ENCODE data around the gene ATP2C2. TPM values are rescaled to one million over a fixed set of nuclear protein-coding genes. Genes with fewer than 3 reads are reported as not detected.

The ATP2C2 gene
- total RNA-seq, 1 experiment from 2014 or later = 4.3 TPM

DNA sequence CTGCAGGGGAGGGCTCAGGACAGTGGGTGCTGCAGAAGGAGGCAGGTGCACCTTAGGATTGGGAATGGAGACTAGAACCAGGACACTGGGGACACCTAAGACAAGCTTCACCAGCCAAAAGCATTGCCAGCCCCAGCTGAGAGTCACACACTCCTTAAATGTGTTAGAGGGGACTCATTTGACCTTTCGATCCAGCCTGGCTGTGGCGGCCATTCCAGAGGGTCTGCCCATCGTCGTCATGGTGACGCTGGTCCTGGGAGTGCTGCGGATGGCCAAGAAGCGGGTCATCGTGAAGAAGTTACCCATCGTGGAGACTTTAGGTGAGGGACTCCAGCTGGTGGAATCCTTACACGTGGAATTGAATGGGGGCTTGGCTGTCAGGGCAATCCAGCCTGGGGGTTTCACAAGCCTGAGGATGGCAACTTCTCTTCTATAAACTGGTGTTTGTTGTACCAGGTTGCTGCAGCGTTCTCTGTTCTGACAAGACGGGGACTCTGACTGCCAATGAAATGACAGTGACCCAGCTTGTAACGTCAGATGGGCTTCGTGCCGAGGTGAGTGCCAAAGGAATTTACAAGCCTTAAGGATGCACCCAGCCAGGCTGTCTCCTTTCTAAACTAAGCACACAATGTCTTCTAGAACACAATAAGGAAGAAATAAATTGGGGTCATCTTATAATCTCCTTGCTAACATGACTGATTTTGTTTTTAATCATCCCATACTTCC is 70.8 kb downstream of the ATP2C2 start:
- POLR2A ChIA-PET = interaction anchor here (0.6 kb wide), 1 partner anchor 26 kb away, joined by 3 read pairs; no protein-coding TSS in a partner anchor
- no peak overlapping the region for H3K4me3 Mint-ChIP-seq
- ATAC-seq (no peak), DNase-seq (ENCODE audit: low spot score) (no peak)
- peaks cover 7% of the 10 kb centered on the region; the same call in 1 of the 2 replicates for H3K4me1 Mint-ChIP-seq
- H3K9me3 Mint-ChIP-seq = no peaks in the 10 kb centered on the region
- H3K36me3 Mint-ChIP-seq = no peaks in the 10 kb centered on the region
- CTCF ChIA-PET = interaction anchor here (0.9 kb wide), 1 partner anchor 131 kb away, joined by 3 read pairs; no protein-coding TSS in a partner anchor
- H3K27ac Mint-ChIP-seq = no peak overlapping the region
- H3K27me3 Mint-ChIP-seq (ENCODE audit: low read depth) = no peaks in the 10 kb centered on the region; the same call in 1 of the 2 replicates
- TF ChIP-seq, protein P1, sequence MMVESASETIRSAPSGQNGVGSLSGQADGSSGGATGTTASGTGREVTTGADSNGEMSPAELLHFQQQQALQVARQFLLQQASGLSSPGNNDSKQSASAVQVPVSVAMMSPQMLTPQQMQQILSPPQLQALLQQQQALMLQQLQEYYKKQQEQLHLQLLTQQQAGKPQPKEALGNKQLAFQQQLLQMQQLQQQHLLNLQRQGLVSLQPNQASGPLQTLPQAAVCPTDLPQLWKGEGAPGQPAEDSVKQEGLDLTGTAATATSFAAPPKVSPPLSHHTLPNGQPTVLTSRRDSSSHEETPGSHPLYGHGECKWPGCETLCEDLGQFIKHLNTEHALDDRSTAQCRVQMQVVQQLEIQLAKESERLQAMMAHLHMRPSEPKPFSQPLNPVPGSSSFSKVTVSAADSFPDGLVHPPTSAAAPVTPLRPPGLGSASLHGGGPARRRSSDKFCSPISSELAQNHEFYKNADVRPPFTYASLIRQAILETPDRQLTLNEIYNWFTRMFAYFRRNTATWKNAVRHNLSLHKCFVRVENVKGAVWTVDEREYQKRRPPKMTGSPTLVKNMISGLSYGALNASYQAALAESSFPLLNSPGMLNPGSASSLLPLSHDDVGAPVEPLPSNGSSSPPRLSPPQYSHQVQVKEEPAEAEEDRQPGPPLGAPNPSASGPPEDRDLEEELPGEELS (CRISPR knock-in tag; IDR thresholded peaks at IDR 0.05) = no peak
- TF ChIP-seq, protein P2, sequence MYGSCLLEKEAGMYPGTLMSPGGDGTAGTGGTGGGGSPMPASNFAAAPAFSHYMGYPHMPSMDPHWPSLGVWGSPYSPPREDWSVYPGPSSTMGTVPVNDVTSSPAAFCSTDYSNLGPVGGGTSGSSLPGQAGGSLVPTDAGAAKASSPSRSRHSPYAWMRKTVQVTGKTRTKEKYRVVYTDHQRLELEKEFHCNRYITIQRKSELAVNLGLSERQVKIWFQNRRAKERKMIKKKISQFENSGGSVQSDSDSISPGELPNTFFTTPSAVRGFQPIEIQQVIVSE (CRISPR knock-in tag; IDR thresholded peaks at IDR 0.05; ENCODE audit: borderline replicate concordance) = no peak
- TF ChIP-seq SMAD4 (CRISPR knock-in tag; IDR thresholded peaks at IDR 0.05) (no peak), ATF1 (CRISPR knock-in tag; IDR thresholded peaks at IDR 0.05) (no peak), ZBTB21 (CRISPR knock-in tag; IDR thresholded peaks at IDR 0.05; ENCODE audit: borderline replicate concordance) (no peak), JAZF1 (CRISPR knock-in tag; IDR thresholded peaks at IDR 0.05) (no peak), TEAD4 (CRISPR knock-in tag; IDR thresholded peaks at IDR 0.05) (no peak), NFE2L1 (CRISPR knock-in tag; IDR thresholded peaks at IDR 0.05) (no peak), CBFB (CRISPR knock-in tag; IDR thresholded peaks at IDR 0.05; ENCODE audit: low read depth) (no peak), FOXP1 (CRISPR knock-in tag; IDR thresholded peaks at IDR 0.05; ENCODE audit: borderline replicate concordance) (no peak), SP1 (CRISPR knock-in tag; conservative IDR thresholded peaks at IDR 0.05) (no peak), IRF2 (CRISPR knock-in tag; IDR thresholded peaks at IDR 0.05; ENCODE audit: borderline replicate concordance, low read depth) (no peak)
- TF ChIP-seq, protein P3, sequence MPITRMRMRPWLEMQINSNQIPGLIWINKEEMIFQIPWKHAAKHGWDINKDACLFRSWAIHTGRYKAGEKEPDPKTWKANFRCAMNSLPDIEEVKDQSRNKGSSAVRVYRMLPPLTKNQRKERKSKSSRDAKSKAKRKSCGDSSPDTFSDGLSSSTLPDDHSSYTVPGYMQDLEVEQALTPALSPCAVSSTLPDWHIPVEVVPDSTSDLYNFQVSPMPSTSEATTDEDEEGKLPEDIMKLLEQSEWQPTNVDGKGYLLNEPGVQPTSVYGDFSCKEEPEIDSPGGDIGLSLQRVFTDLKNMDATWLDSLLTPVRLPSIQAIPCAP (CRISPR knock-in tag; IDR thresholded peaks at IDR 0.05) = no peak
- TF ChIP-seq, protein P4, sequence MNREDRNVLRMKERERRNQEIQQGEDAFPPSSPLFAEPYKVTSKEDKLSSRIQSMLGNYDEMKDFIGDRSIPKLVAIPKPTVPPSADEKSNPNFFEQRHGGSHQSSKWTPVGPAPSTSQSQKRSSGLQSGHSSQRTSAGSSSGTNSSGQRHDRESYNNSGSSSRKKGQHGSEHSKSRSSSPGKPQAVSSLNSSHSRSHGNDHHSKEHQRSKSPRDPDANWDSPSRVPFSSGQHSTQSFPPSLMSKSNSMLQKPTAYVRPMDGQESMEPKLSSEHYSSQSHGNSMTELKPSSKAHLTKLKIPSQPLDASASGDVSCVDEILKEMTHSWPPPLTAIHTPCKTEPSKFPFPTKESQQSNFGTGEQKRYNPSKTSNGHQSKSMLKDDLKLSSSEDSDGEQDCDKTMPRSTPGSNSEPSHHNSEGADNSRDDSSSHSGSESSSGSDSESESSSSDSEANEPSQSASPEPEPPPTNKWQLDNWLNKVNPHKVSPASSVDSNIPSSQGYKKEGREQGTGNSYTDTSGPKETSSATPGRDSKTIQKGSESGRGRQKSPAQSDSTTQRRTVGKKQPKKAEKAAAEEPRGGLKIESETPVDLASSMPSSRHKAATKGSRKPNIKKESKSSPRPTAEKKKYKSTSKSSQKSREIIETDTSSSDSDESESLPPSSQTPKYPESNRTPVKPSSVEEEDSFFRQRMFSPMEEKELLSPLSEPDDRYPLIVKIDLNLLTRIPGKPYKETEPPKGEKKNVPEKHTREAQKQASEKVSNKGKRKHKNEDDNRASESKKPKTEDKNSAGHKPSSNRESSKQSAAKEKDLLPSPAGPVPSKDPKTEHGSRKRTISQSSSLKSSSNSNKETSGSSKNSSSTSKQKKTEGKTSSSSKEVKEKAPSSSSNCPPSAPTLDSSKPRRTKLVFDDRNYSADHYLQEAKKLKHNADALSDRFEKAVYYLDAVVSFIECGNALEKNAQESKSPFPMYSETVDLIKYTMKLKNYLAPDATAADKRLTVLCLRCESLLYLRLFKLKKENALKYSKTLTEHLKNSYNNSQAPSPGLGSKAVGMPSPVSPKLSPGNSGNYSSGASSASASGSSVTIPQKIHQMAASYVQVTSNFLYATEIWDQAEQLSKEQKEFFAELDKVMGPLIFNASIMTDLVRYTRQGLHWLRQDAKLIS (CRISPR knock-in tag; IDR thresholded peaks at IDR 0.05; ENCODE audit: borderline replicate concordance) = no peak
- TF ChIP-seq, protein P5, sequence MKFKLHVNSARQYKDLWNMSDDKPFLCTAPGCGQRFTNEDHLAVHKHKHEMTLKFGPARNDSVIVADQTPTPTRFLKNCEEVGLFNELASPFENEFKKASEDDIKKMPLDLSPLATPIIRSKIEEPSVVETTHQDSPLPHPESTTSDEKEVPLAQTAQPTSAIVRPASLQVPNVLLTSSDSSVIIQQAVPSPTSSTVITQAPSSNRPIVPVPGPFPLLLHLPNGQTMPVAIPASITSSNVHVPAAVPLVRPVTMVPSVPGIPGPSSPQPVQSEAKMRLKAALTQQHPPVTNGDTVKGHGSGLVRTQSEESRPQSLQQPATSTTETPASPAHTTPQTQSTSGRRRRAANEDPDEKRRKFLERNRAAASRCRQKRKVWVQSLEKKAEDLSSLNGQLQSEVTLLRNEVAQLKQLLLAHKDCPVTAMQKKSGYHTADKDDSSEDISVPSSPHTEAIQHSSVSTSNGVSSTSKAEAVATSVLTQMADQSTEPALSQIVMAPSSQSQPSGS (CRISPR knock-in tag; IDR thresholded peaks at IDR 0.05; ENCODE audit: borderline replicate concordance, low read depth) = no peak
- TF ChIP-seq, protein P6, sequence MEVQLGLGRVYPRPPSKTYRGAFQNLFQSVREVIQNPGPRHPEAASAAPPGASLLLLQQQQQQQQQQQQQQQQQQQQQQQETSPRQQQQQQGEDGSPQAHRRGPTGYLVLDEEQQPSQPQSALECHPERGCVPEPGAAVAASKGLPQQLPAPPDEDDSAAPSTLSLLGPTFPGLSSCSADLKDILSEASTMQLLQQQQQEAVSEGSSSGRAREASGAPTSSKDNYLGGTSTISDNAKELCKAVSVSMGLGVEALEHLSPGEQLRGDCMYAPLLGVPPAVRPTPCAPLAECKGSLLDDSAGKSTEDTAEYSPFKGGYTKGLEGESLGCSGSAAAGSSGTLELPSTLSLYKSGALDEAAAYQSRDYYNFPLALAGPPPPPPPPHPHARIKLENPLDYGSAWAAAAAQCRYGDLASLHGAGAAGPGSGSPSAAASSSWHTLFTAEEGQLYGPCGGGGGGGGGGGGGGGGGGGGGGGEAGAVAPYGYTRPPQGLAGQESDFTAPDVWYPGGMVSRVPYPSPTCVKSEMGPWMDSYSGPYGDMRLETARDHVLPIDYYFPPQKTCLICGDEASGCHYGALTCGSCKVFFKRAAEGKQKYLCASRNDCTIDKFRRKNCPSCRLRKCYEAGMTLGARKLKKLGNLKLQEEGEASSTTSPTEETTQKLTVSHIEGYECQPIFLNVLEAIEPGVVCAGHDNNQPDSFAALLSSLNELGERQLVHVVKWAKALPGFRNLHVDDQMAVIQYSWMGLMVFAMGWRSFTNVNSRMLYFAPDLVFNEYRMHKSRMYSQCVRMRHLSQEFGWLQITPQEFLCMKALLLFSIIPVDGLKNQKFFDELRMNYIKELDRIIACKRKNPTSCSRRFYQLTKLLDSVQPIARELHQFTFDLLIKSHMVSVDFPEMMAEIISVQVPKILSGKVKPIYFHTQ (CRISPR knock-in tag; IDR thresholded peaks at IDR 0.05) = no peak
- TF ChIP-seq, protein P7, sequence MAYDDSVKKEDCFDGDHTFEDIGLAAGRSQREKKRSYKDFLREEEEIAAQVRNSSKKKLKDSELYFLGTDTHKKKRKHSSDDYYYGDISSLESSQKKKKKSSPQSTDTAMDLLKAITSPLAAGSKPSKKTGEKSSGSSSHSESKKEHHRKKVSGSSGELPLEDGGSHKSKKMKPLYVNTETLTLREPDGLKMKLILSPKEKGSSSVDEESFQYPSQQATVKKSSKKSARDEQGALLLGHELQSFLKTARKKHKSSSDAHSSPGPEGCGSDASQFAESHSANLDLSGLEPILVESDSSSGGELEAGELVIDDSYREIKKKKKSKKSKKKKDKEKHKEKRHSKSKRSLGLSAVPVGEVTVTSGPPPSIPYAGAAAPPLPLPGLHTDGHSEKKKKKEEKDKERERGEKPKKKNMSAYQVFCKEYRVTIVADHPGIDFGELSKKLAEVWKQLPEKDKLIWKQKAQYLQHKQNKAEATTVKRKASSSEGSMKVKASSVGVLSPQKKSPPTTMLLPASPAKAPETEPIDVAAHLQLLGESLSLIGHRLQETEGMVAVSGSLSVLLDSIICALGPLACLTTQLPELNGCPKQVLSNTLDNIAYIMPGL (CRISPR knock-in tag; IDR thresholded peaks at IDR 0.05) = no peak

Data from WTC11 (cell line).